ENCODE measurements around the gene OR10AG1.

DNA sequence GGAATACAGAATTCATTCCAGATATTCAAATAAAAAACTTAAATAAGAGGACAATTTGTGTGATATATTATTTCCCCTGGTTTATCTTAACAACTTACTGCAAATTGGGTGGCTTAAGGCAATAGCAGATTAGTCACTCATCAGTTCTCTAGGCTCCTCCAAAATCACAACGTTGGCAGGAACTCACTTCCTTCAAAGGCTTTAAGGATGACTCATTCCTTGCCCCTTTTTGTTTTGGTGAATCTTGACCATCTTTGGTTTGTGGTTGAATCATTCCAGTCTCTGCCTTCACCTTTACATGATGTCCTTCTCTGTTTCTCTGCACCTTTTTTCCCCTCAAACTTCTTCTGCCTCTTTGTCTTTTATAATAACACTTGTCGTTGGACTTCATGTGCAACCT lies 3.4 kb downstream of the OR10AG1 start:
- TF ChIP-seq, protein P1, sequence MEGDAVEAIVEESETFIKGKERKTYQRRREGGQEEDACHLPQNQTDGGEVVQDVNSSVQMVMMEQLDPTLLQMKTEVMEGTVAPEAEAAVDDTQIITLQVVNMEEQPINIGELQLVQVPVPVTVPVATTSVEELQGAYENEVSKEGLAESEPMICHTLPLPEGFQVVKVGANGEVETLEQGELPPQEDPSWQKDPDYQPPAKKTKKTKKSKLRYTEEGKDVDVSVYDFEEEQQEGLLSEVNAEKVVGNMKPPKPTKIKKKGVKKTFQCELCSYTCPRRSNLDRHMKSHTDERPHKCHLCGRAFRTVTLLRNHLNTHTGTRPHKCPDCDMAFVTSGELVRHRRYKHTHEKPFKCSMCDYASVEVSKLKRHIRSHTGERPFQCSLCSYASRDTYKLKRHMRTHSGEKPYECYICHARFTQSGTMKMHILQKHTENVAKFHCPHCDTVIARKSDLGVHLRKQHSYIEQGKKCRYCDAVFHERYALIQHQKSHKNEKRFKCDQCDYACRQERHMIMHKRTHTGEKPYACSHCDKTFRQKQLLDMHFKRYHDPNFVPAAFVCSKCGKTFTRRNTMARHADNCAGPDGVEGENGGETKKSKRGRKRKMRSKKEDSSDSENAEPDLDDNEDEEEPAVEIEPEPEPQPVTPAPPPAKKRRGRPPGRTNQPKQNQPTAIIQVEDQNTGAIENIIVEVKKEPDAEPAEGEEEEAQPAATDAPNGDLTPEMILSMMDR (IDR thresholded peaks at IDR 0.05) = no peak
- no peak for TF ChIP-seq POLR2A (IDR thresholded peaks at IDR 0.05)
